Panc1 (cell line): ENCODE data around the gene KRI1. TPM values are rescaled to one million over a fixed set of nuclear protein-coding genes. Genes with fewer than 3 reads are reported as not detected.

Experiments
- ATAC-seq: fragments of 200-7000 bp; cut with Tn5 transposase; 2 replicates; pipeline ENCODE4 v1.9.1; 2020; ENCODE audit warnings: mild to moderate bottlenecking, moderate library complexity
- Bru-seq: library from RNA; stranded (reverse); fragments of 400-500 nt; gene quantifications from one replicate; lab custom pipeline; 2021; lab: Mats Ljungman, UMichigan
- BruChase-seq, 2 experiments: library from RNA; stranded (reverse); fragments of 400-500 nt; gene quantifications; one replicate each; lab custom pipeline; 2021; lab: Mats Ljungman, UMichigan
- BruUV-seq: library from RNA; stranded (reverse); fragments of 400-500 nt; replicated peaks from 2 replicates; lab custom pipeline; 2021; lab: Mats Ljungman, UMichigan
- CTCF ChIA-PET: fragments of 300-600 bp; sonication (Branson Sonifier 250); formaldehyde crosslinking; loops from one replicate; lab custom pipeline; 2022; ENCODE audit warnings: antibody characterized with exemption; lab: Charles Lee
- POLR2A ChIA-PET: fragments of 300-600 bp; sonication (Branson Sonifier 250); formaldehyde crosslinking; loops from one replicate; lab custom pipeline; 2022; ENCODE audit warnings: antibody characterized with exemption; lab: Charles Lee
- DNase-seq: peaks from one replicate; pipeline ENCODE4 v3.0.0-alpha.2; 2010; ENCODE audit warnings: low read depth, low spot score
- H3K27ac ChIP-seq: 2 replicates; pipeline ENCODE4 v1.5.1; 2011; ENCODE audit warnings: mild to moderate bottlenecking, low read length, inconsistent platforms
- H3K27me3 ChIP-seq: fragments of 200-500 bp; sonication (Bioruptor generic); 2 replicates; pipeline ENCODE4 v1.6.0; 2014; ENCODE audit warnings: low read length, inconsistent platforms; ENCODE audit not compliant: control insufficient read depth, insufficient read depth
- H3K36me3 ChIP-seq: fragments of 200-500 bp; sonication (Bioruptor generic); 2 replicates; pipeline ENCODE4 v1.5.1; 2014; ENCODE audit warnings: inconsistent platforms, mild to moderate bottlenecking, low read length, moderate library complexity; ENCODE audit not compliant: control insufficient read depth, insufficient read depth
- H3K4me1 ChIP-seq: 2 replicates; pipeline ENCODE4 v1.5.1; 2011; ENCODE audit warnings: inconsistent platforms, mild to moderate bottlenecking, low read length, moderate library complexity; ENCODE audit not compliant: control insufficient read depth, insufficient read depth
- H3K4me3 ChIP-seq, 2 experiments: 2 replicates each; pipeline ENCODE4 v1.5.1; 2011 to 2012; ENCODE audit warnings: low read depth in 2 of 2, low read length in 2 of 2, mild to moderate bottlenecking in 2 of 2, inconsistent platforms in 1 of 2, moderate library complexity in 1 of 2
- H3K9me3 ChIP-seq: fragments of 200-500 bp; sonication (Bioruptor generic); 2 replicates; pipeline ENCODE4 v1.5.1; 2014; ENCODE audit warnings: low read depth, mild to moderate bottlenecking, inconsistent platforms, low read length, moderate library complexity; ENCODE audit not compliant: control insufficient read depth, insufficient read depth
- CTCF ChIP-seq: fragments of 450-650 bp; IDR thresholded peaks from 2 replicates; pipeline ENCODE4 v1.5.1; 2017; ENCODE audit warnings: mild to moderate bottlenecking
- POLR2AphosphoS5 ChIP-seq: IDR thresholded peaks from 2 replicates; pipeline ENCODE4 v1.6.1; 2012; ENCODE audit warnings: mild to moderate bottlenecking, low read depth, low read length, moderate library complexity
- REST ChIP-seq, 2 experiments: IDR thresholded peaks; 2 replicates each; pipeline ENCODE4 v1.6.1; 2011 to 2012; ENCODE audit warnings: low read depth in 2 of 2, control low read depth in 1 of 2, low read length in 1 of 2, mild to moderate bottlenecking in 1 of 2, moderate library complexity in 1 of 2; ENCODE audit not compliant: insufficient read depth in 1 of 2
- SIN3A ChIP-seq: IDR thresholded peaks from 2 replicates; pipeline ENCODE4 v1.6.1; 2012; ENCODE audit warnings: low read depth, mild to moderate bottlenecking, low read length, moderate library complexity, borderline replicate concordance; ENCODE audit not compliant: insufficient read depth
- TCF7L2 ChIP-seq: IDR thresholded peaks from 2 replicates; pipeline ENCODE4 v1.6.1; 2011; ENCODE audit warnings: mild to moderate bottlenecking, low read depth, low read length, inconsistent platforms
- in situ Hi-C: cut with HindIII; loops from 2 replicates; pipeline ENCODE4 v1.10.0; 2016; ENCODE audit warnings: low sequenced_read_pairs, low pct_unique_long_range_greater_than_20kb
- intact Hi-C: fragments of 100-400 bp; cut with micrococcal nuclease; formaldehyde crosslinking; loops from one replicate; pipeline ENCODE4 v1.10.0; 2022; ENCODE audit not compliant: unreplicated experiment
- long read RNA-seq: library from polyadenylated mRNA; unstranded; transcript quantifications from one replicate; pipeline ENCODE4 v2.0.0, GENCODE V29; 2021; ENCODE audit not compliant: unreplicated experiment
- polyA plus RNA-seq: library from polyadenylated mRNA; unstranded; fragments of >200 nt; gene quantifications from one replicate; pipeline ENCODE4 v1.2.1, GENCODE V29; 2012; ENCODE audit warnings: missing spikeins; ENCODE audit not compliant: insufficient read length
- total RNA-seq: library from RNA; stranded (reverse); gene quantifications from one replicate; pipeline ENCODE4 v1.2.1, GENCODE V29; 2021; ENCODE audit not compliant: unreplicated experiment

The KRI1 gene
- total RNA-seq = 34.5 TPM
- 48.0 TPM for polyA plus RNA-seq
- Bru-seq, nascent RNA = percentile 79 among the genes with signal in this experiment
- percentile 87 among the genes with signal in this experiment for BruChase-seq, experiment 1, labeled RNA remaining after a 2-hour chase
- percentile 88 among the genes with signal in this experiment for BruChase-seq, experiment 2, labeled RNA remaining after a 6-hour chase
- long read RNA-seq, transcript KRI1-201 (19 exons, 3,023 nt) = major isoform, 28 of 55 reads
- long read RNA-seq, partial matches to known transcripts = 12 of 55 reads
- long read RNA-seq, other reads (novel, unspliced or antisense) = 11 of 55 reads

GRCh38 chr19:10565567-10566407 is at the start of gene KRI1:
KRI1 (minus strand) TSS chr19:10566010; CDS start chr19:10565999, 11 bp downstream.
- 0 out of 2 replicates have a peak, but pooled peaks have one; percentile 74 for TF ChIP-seq SIN3A
- TF ChIP-seq POLR2AphosphoS5 = peak; percentile 85
- no peak for TF ChIP-seq CTCF
- intact Hi-C loops = loop anchor here (5.0 kb wide), 1 partner anchor 132 kb away; no protein-coding TSS in a partner anchor

GRCh38 chr19:10612499-10613119 is 46.8 kb upstream of the KRI1 start:
- BruUV-seq = no TSS peak
- no peak overlapping the region for H3K4me3 ChIP-seq
- CTCF ChIA-PET = no interaction called here
- POLR2A ChIA-PET = no interaction called here
- H3K9me3 ChIP-seq = no peaks in the 10 kb centered on the region
- no peak overlapping the region for H3K27ac ChIP-seq
- no peak; the same call in 1 of the 2 replicates for ATAC-seq
- in situ Hi-C loops (no loop called here), intact Hi-C loops (no loop called here)
- no peaks in the 10 kb centered on the region for H3K27me3 ChIP-seq
- DNase-seq = no peak
- TF ChIP-seq CTCF = no peak
- no peak for TF ChIP-seq POLR2AphosphoS5
- no peak for TF ChIP-seq SIN3A
- no peak for TF ChIP-seq REST (IDR thresholded peaks at IDR 0.05; ENCODE audit: insufficient read depth in 1 of 2, low read depth in 2 of 2, low read length in 1 of 2)
- no peak for TF ChIP-seq TCF7L2
- H3K4me1 ChIP-seq = no peaks in the 10 kb centered on the region
- H3K36me3 ChIP-seq = no peaks in the 10 kb centered on the region

More at GRCh38 chr19:10565567-10566407, at the start of gene KRI1:
- Histone ChIP-seq H3K9me3 (no peaks in the 10 kb centered on the region), H3K36me3 (no peaks in the 10 kb centered on the region; the same call in 1 of the 2 replicates), H3K27ac (peak within 1 kb of the TSS; percentile 67), H3K27me3 (no peaks in the 10 kb centered on the region), H3K4me3 (peak within 1 kb of the TSS; percentile 68 to 69), H3K4me1 (peaks cover 23% of the 10 kb centered on the region)
- in situ Hi-C loops = no loop called here
- ChIA-PET CTCF (no interaction called here), POLR2A (interaction anchor here (0.5 kb wide), 1 partner anchor 1732 kb away, joined by 3 read pairs; no protein-coding TSS in a partner anchor)
- DNase-seq (no peak), ATAC-seq (peak; percentile 72)
- no TSS peak for BruUV-seq
